Activated CD4-positive, alpha-beta T cell treated with anti-CD3 and anti-CD28 coated beads for 4 hours (primary cell): ENCODE results near the gene ZNF618.
A peak's percentile ranks its signal among the peaks of the same experiment; 100 is the strongest.
"Not testable (repeated sequence)": the region's sequence is repeated elsewhere in the genome, so short reads cannot be mapped to it uniquely, and the experiment has no call there.

Source experiments
- DNase-seq, 2 donors: peaks; one replicate each; pipeline ENCODE4 v3.0.0-alpha.2; 2020

The ZNF618 gene

GRCh38 chr9:114070188-114071103 is 194.3 kb downstream of the ZNF618 start:
- no peak for DNase-seq

DNA sequence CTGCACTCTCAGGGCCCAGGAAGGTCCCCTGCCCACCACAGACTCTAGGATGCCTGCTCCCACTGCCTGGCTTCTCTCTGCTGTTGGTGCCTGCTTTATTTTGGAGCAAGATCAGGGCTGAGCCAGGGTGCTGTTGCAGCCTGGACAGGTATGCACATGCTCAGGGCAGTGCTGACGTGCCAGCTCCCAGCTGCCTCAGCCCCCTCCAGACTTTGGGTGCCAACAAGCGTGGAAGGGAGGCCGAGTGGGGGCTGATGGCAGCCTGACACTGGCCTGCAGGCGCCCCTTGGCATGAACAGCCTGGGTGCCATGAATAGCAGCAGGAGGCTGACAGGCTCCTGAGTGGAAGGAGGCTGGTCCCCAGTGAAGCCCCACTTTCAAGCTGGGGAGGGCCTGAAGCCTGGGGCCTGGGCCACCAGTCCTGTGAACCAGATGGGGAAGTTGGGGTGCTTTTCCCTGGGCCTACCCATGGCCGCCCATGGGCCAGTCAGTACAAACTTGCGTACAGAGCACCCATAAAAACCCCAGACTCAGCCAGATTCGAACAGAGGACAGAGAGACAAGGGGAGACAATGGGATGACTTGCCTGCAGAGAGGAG is 195.2 kb downstream of the ZNF618 start:
- no peak for DNase-seq

DNA sequence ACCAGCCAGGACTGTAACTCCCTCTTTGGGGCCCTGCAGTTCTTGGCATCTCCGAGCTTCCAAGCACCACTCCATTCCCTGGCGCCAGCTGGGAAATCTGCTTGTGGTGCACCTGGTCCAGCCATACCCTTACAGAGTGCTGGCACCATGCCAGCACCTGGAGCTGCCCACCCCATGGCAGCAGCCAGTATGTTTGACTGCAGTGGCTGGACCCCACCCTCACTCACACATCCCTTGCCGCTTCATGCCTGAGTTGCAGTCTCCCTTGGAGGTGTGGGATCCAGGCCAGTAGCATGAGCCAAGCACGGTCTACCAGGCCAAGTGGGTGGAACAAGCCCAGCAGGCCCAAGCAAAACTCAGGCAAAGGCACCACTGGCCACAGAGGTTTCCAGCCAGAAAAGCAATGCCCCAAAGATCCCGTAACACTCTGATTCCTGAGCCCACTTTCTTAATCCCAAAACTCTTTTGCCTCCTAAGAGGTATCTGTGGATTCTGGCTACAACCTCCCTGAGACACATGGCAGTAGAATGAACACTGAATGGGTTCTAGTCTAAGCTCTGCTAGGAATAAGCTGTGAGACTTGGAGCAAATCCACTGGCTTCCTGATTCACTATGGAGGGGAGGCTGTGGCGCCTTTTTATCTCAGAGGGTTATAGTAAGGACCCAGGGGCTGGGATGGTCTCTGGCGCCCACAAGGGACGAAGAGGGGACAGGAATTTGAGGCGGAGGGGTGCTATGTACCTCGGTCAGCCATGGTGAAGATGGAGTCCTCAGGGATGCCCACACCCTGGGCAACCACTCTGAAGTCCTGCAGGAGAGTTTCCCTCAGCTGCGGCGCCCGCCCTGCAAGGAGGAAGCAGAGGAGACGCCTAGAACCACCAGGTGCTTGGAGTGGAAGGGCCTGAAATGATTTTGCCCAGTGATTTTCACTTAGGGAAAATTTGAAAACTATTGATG is 196.4 kb downstream of the ZNF618 start:
- DNase-seq = no peak

DNA sequence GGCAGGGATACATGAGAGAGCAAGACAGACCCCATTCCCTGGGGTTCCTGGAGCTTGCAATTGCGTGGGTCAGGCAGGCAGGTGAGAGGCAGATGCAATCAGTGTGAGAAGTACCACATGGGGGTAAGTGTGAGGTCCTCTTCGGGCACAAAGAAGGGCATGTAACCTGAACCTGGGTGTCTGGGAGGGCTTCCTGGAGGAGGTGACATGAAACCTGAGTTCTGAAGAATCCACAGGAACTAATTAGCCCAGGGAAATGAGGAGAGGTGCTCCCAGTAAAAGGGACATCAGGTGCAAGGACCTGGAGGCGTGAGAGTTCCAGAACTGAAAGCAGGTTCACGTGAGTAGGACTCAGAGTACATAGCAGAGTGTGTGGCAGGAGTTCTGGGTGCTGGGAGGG is 199.5 kb downstream of the ZNF618 start:
- DNase-seq = no peak

GRCh38 chr9:114076237-114077161 is 200.4 kb downstream of the ZNF618 start:
- DNase-seq = no peak

GRCh38 chr9:114077162-114077837 is 201.2 kb downstream of the ZNF618 start:
- no peak for DNase-seq

DNA sequence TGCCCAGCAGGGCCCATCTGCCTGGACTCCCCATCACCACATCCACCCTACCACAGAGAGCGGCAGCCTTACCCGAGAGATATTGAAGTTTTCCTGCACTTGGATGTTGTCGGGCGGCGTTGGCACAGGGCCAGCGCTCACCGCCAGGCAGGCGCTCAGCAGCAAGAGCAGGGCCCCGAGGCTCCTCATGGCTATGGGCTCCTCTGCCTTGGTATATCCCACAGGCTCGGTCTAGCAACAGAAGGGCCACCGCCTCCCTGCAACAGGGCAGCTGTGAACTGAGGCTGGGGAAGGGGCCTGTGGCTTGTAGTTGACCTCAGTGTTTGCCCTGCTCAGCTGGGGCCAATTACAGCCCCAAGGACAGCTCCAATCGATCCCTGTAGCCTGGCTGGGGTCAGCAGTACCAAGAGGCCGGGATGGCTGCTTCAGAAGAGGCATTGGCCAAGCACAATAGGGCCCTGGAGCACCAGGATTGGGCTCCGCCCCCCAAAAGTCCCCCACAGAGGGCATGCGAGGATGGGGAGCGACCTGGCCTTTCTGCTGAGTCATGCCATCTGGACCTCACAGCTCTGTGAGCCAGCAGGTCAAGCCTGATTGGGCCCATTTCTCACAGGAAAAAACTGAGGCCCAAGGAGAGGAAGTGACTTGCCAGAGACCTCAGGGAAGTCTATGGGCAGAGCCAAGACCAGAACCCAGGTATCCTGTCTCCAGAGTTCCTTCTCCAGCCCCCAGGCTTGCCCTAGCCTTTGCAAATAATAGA is 202.1 kb downstream of the ZNF618 start, which contains the start of gene AMBP:
TSS of gene AMBP (minus strand) at position 280 of the 760 bp plus-strand sequence. CDS start at position 189, 91 bp downstream.
- no peak for DNase-seq

GRCh38 chr9:114078781-114079156 is 202.7 kb downstream of the ZNF618 start:
- DNase-seq = no peak

DNA sequence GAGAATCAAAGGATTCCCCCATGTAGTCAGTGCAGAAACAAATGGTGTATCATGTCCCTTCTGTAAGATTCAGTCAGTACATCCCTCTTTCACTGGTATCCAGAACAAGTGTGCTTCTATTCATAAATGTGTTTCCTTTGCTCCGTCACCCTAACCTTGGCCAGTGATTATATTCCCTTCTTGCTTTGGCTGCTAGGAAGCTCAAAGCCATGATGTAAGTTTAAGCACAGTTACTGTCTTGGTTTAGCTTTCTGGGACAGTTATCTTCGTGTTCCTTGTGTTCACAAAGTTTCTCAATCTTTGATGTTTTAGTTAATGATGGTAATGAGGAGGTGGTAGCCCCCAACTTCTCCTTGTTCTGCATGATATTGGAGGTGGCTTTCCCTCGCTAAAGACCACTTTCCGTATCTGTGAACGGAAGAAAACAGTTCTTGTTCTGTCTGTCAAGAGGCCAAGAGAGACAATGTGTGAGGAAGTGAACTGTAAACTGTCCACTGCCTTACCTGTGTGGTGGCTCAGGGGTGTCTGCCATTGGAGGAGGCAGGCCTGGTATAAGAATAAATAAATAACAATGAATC is 204.2 kb downstream of the ZNF618 start:
- DNase-seq = no peak

DNA sequence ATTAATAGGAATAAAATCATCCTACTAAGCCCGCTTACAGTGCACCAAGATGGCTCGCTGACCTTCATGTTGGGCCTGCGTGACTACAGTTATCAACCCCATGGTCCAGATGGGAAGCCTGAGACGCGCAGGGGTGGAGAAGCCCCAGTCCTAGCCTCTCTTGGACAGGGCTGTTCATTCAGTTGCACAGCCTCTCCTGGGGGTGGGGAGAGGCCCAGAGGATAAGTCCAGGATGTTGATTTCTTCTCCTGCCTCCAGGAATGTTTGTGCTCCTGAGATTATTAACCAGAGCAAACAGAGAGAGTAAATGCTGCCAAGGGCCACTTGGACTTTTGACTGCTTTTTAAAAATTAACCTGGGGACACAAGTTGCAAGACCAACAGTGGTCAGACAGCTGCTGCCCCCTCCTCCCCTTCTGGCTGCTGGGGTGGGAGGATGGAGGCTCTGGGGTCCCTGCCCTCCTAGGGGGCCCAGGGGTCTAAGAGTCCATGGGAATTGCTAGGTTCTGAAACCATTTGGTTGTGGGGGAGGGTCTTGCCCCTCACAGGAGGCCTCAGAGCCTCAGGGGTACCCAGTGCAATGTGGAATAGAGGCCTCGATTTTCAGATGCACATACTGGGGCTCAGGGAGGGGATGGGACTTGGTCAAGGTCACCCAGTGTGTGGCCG is 204.8 kb downstream of the ZNF618 start:
- no peak for DNase-seq

GRCh38 chr9:114081441-114082016 is 205.4 kb downstream of the ZNF618 start:
- no peak for DNase-seq

DNA sequence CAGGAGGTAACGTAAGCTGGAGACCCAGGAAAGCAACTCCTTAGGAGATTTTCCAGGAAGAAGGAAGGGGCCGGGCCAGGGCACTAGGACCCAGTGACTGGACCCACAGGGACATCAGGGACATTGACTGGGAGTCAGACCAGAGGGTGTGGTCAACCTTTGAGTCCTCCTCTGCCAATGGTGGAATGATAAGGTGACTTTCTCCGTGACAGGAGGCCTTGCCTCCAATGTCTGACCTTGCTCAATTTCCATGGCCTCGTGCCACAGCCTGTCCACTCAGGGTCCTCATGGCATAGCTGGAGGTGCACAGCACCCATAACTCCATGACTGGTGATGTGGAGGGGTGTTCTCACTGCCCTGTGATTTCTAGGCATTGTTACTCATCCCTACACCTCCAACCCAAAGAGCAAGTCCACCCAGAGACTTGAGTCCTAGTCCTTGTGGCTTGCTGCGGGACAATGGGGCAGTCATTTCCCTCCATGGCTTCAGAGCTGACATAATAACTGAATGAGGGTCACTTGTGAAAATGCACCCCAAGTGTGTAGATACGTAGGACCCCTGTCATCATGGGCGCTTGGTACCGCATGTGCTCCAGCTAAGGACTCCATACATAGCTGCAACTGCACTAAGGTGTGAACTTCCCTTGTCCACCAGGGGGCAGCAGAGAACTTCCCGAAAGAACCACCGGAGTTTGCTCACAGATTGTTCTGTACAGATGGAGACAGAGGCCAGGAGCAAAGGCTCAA is 206.1 kb downstream of the ZNF618 start:
- peak; percentile 74 to 82 for DNase-seq

DNA sequence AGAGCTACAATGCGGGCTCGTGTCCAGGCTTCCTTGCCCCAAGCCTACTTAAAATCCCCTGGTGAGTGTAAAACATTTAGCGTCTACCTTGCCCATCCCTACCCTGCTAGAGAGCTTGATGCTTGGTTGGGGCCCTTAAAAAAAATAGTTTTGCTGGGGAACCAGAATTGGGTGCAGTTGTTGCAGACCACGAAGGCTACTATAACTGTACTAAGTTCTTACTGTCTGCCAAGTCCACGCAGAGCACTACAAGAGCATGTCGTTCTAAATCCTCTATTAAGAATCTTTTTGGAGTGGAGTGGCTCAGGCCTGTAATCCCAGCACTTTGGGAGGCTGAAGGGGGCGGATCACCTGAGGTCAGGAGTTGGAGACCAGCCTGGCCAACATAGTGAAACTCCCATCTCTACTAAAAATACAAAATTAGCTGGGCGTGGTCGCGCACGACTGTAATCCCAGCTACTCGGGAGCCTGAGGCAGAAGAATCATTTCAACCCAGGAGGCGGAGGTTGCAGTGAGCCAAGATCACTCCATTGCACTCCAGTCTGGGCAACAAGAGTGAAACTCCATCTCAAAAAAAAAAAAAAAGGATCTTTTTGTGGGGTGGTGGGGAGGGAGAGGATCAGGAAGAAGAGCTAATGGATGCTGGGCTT is 206.8 kb downstream of the ZNF618 start:
- DNase-seq = not testable (repeated sequence)

DNA sequence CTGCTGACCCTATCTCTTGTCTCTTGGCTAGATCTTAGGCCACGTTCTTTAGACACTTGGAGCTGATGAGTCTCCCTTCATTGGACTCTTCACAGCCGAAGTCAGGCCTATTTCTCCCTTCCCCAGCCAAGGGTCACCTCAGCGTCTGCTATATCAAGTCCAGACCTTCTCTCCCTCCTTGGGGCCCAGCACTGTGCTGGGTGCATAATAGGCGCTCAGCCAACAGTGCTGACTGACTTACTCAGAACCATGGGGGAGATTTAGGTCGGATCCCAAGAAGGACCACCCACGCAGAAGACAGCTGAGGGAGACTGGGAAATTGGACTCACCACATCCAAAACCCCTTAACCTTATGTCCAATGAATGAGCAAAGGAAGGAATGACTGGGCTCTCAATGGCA is 207.6 kb downstream of the ZNF618 start:
- no peak for DNase-seq

- no peak for DNase-seq
Observed at GRCh38 chr9:114084282-114085073, 208.4 kb downstream of the ZNF618 start.

DNA sequence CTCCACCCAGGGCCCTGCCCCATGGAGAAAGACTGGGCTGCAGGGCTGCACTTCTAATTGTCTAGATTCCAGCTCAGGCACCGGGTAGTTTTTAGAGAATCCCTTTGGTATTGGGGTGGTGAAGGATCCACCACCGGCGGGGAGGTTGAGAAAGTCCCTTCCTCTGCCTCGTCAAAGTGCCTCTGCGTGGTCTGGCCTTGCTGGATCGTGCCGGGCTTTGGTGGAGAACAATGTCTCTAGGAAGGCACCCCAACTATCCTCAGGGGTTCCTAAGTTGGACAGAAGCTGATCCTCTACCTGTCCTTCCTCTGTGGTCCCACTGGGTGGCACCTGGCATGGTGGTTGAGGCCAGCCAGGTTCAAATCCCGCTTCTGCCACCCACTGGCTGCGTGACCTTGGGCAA is 209.3 kb downstream of the ZNF618 start:
- no peak for DNase-seq

GRCh38 chr9:114086009-114086408 is 209.9 kb downstream of the ZNF618 start:
- no peak for DNase-seq
